ENCODE data around the gene C4BPB. TPM values are rescaled to one million over a fixed set of nuclear protein-coding genes. Genes with fewer than 3 reads are reported as not detected.

C4BPB gene
- total RNA-seq, 2 experiments from 2014 or later, result 0.65 TPM; not detected in 1

- ChIA-PET POLR2A (interaction anchor here (0.5 kb wide), 1 partner anchor 466 kb away, joined by 3 read pairs; no protein-coding TSS in a partner anchor), CTCF (interaction anchor here (0.6 to 1.6 kb wide), 6 partner anchors 17 to 631 kb away, joined by 3 to 7 read pairs (median 4); partner anchors contain the start of genes CR2 and PFKFB2)
These were observed 10.0 kb upstream of the C4BPB start for GRCh38 chr1:207078578-207079132.

DNA sequence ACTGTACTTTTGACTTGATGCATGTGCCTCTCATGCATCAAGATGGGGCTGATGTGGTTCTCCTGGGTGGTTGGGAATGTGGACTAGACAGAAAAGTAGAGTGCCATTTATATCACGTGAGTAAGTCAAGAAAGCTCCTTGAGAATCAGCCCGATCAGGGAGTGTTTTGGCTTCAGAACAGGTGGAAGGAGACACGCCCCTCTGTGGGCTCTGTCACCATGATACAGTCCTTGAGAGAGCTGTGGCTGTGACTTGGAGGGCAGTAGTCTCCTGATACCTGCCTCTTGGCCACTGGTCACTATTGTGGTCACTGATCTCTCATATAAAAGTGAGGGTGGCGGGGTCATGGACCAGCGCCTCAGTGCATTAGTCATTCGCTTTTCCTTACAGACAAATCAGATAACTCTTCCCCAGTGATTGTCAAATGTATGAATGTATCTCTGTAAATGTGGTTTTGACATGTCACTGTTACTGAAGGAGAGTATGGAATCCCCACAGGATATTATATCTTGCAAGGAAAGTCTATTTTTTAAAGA, 8.9 kb upstream of the C4BPB start:
- POLR2A ChIA-PET, result no interaction called here
- CTCF ChIA-PET, result interaction anchor here (1.2 to 1.6 kb wide), 3 partner anchors 10 to 242 kb away, joined by 3 to 4 read pairs (median 3); partner anchors contain the start of gene CD55

- POLR2A ChIA-PET, result no interaction called here
- CTCF ChIA-PET, result no interaction called here
These were observed 7.6 kb upstream of the C4BPB start for GRCh38 chr1:207081088-207081487.

DNA sequence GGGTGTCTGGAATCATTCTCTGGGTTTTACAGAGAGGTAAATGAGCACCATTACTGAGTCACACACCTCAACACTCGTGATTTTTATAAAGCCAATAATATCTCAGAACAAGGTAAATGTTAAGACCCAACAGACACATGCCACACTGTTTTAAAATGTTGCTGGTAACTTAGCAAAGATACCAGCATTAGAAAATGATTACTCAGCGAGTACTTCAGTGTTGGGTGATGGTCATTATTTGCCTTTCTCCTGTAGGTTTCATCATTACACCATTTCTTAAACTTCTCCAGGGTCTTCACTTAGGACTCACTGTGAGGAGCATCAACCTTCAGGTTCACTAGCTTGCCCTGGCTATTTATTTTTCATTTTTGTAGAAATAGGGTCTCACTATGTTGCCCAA, 6.9 kb upstream of the C4BPB start:
- POLR2A ChIA-PET, result no interaction called here

DNA sequence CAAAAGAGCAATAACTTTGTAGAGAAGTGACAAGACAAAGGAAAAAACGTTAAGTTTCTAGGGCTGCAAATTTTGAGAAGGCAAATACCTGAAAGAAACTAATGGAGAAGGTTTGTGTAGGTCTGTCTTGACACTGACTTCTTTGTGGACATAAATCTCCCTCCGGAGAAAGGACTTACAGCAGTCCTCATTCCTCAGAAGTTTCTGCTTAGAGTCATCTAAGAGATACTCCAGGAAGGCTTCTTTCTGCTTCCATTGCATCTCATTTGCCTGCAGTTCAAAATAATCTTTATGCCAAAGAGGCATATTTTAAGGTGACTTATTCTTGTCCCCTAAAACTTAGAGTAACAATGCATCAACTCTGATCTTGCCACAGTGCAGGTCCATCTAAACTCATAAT, 4.4 kb upstream of the C4BPB start:
- CTCF ChIA-PET, result interaction anchor here (0.7 to 1.7 kb wide), 4 partner anchors 18 to 416 kb away, joined by 3 to 8 read pairs (median 4); no protein-coding TSS in a partner anchor
- POLR2A ChIA-PET, result no interaction called here

More for the DNA sequence above, 6.9 kb upstream of the C4BPB start:
- CTCF ChIA-PET, result interaction anchor here (1.5 kb wide), 1 partner anchor 418 kb away, joined by 6 read pairs; no protein-coding TSS in a partner anchor

DNA sequence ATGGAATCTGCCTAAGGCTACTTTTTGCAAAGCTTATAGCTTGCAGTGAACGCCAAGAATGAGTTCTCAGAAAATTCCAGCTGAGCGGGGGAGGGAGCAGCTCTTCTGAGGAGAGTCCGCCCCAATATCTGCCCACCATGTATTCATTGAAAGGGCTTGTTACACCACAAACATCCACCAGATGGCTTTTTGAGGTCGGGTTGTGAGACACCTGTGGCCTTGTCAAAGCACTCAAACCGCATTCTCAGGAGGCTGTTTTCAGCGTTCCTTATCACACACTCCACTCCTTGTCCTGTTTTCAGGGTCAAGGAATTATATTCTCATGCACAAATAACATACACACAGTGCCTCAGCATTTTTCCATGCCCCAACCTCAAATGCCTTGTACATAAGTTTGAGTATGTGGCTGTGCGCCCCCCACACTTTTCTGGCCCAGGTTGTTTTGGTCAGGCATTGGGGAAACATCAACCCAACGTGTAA, 3.9 kb upstream of the C4BPB start:
- CTCF ChIA-PET, result interaction anchor here (0.7 to 1.7 kb wide), 4 partner anchors 19 to 415 kb away, joined by 3 to 8 read pairs (median 4); no protein-coding TSS in a partner anchor
- POLR2A ChIA-PET, result no interaction called here

- CTCF ChIA-PET, result no interaction called here
These were observed 2.8 kb upstream of the C4BPB start for GRCh38 chr1:207085887-207086286.

DNA sequence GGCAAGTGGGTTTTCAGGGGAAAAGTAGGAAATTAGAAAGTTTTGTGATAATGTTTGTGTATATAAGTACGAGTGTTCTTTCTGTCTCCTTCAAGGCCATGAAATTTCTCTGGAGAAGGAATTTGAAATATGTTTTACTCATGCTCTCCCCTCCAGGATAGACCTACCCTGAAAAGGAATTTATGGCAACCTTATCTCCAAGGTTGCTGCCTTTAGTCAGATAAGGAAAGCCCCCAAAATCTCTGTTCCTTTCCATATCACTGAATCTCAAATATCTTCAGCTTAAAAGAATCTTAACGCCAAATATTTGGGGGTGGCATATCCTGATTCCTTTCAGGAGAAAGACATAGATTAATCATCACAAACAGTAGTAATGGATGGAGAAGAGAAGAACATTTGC, 499 bp upstream of the C4BPB start:
- ChIA-PET POLR2A (no interaction called here), CTCF (interaction anchor here (0.6 kb wide), 1 partner anchor 170 kb away, joined by 4 read pairs; no protein-coding TSS in a partner anchor)

More at GRCh38 chr1:207085887-207086286, 2.8 kb upstream of the C4BPB start:
- POLR2A ChIA-PET, result no interaction called here

DNA sequence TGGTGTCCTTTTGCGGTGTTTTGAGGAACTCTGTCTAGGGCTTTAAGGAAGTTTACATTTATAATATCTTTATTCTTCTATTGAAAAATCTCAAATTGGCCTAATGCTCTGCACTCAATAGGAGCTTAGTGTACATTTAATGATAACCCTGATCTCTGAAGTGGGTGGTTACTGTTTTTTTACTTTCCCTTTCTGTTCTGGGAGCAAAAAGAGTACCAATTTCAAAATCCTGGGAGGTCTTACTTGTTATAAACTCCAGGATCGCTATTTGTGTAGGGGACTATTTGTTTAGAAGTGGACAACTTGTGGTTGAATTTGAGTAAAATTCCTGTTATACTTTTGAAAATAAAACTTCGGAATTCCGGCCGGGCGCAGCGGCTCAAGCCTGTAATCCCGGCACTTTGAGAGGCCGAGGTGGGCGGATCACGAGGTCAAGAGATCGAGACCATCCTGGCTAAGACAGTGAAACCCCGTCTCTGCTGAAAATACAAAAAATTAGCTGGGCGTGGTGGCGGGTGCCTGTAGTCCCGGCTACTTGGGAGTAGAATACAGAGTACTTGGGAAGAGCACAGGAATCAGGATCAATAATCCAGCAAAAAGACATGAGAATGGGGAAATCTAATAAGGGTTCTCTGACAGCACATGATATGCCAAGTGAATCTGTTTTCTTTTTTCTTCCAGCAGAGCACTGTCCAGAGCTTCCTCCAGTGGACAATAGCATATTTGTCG, 1.1 kb downstream of the C4BPB start:
- POLR2A ChIA-PET, result no interaction called here

GRCh38 chr1:207091200-207091908, 2.7 kb downstream of the C4BPB start:
- CTCF ChIA-PET, result interaction anchor here (2.1 kb wide), 1 partner anchor 42 kb away, joined by 4 read pairs; no protein-coding TSS in a partner anchor
- POLR2A ChIA-PET, result no interaction called here

More for the DNA sequence above, 1.1 kb downstream of the C4BPB start:
- CTCF ChIA-PET, result interaction anchor here (0.8 kb wide), 1 partner anchor 10 kb away, joined by 3 read pairs; no protein-coding TSS in a partner anchor

GRCh38 chr1:207093944-207094343, 5.3 kb downstream of the C4BPB start:
- ChIA-PET POLR2A (no interaction called here), CTCF (interaction anchor here (1.1 kb wide), 1 partner anchor 11 kb away, joined by 3 read pairs; no protein-coding TSS in a partner anchor)

GRCh38 chr1:207097871-207098324, 9.2 kb downstream of the C4BPB start:
- ChIA-PET CTCF (interaction anchor here (0.7 to 1.0 kb wide), 3 partner anchors 238 to 402 kb away, joined by 3 read pairs; no protein-coding TSS in a partner anchor), POLR2A (interaction anchor here (0.7 kb wide), 1 partner anchor 49 kb away, joined by 6 read pairs; no protein-coding TSS in a partner anchor)

DNA sequence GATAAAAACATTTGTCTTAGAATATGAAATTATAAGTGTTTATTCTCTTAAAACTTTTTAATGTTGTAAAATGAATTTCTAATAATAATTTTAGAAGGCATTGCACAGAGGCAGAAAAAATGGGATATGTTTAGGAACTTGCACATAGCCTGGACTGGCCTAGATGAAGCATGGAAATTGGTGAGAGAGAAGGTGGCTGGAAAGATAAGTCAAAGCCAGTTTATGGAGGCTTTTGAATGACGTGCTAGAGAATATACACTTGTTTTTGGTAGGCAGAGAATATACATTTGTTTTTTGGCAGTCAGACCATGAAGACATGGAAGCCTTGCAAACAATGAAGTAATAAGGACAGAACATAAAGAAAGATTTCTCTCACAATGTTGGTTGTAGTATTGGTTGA, 13.1 kb downstream of the C4BPB start:
- POLR2A ChIA-PET, result no interaction called here
- CTCF ChIA-PET, result no interaction called here

- POLR2A ChIA-PET, result no interaction called here
- CTCF ChIA-PET, result no interaction called here
These were observed 13.5 kb downstream of the C4BPB start for GRCh38 chr1:207102146-207102545.

DNA sequence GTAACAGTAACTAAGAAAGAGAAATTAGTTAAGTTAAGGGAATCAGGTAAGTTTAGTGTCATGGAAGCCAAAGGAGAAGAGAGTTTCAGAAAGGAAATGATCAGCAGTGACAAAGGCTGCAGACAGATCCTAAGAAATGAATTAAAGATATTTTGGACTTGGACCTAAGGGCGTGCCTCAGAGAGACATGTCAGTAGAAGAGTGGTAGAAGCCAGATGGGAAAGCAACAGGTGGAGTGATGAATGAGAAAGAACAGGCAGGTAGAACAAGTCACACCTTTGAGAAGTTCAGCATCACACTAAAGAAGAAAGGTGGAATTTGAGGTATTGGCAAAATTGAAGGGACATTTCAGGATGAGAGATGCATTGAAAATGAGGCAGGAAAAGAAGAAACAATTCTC, 14.0 kb downstream of the C4BPB start:
- ChIA-PET CTCF (no interaction called here), POLR2A (no interaction called here)

GRCh38 chr1:207103892-207104373, 15.3 kb downstream of the C4BPB start, which contains the start of gene C4BPA:
Gene C4BPA (plus strand): TSS chr1:207104233. CDS start chr1:207113026, 8,793 bp downstream.
- ChIA-PET POLR2A (no interaction called here), CTCF (no interaction called here)

DNA sequence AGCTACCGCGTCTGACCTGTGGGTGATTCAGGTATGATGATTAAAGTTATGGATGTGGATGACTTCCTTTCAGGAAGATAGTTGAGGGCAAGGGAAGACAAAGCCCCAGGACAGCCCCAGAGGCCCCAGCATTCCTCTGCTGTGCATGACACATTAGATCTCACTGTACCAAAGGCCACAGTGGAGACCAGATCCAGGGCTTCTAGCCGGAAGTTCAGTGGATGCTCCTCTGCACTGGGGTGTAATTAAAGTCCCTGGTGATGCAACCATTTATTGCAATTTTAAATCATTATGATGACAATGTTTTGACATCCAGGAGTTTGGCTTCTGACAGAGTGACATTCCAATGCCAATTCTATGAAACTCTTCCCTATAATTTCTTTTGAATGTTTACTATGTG, 20.3 kb downstream of the C4BPB start:
- ChIA-PET POLR2A (no interaction called here), CTCF (interaction anchor here (0.6 kb wide), 1 partner anchor 285 kb away, joined by 4 read pairs; no protein-coding TSS in a partner anchor)

- ChIA-PET POLR2A (no interaction called here), CTCF (no interaction called here)
These were observed 24.1 kb downstream of the C4BPB start for GRCh38 chr1:207112616-207113296.

- ChIA-PET CTCF (interaction anchor here (1.0 kb wide), 1 partner anchor 290 kb away, joined by 3 read pairs; no protein-coding TSS in a partner anchor), POLR2A (no interaction called here)
These were observed 26.6 kb downstream of the C4BPB start for GRCh38 chr1:207115269-207115668.
